GM19238 (cell line): ENCODE measurements around the gene ORC3.
"Not testable (repeated sequence)": the region's sequence is repeated elsewhere in the genome, so short reads cannot be mapped to it uniquely, and the experiment has no call there.

Experiments
- DNase-seq: peaks from one replicate; pipeline ENCODE4 v3.0.0; 2011; ENCODE audit warnings: low spot score; ENCODE audit not compliant: insufficient read length

The ORC3 gene

GRCh38 chr6:87696817-87697216 lies 106.9 kb downstream of the ORC3 start:
- not testable (repeated sequence) for DNase-seq

DNA sequence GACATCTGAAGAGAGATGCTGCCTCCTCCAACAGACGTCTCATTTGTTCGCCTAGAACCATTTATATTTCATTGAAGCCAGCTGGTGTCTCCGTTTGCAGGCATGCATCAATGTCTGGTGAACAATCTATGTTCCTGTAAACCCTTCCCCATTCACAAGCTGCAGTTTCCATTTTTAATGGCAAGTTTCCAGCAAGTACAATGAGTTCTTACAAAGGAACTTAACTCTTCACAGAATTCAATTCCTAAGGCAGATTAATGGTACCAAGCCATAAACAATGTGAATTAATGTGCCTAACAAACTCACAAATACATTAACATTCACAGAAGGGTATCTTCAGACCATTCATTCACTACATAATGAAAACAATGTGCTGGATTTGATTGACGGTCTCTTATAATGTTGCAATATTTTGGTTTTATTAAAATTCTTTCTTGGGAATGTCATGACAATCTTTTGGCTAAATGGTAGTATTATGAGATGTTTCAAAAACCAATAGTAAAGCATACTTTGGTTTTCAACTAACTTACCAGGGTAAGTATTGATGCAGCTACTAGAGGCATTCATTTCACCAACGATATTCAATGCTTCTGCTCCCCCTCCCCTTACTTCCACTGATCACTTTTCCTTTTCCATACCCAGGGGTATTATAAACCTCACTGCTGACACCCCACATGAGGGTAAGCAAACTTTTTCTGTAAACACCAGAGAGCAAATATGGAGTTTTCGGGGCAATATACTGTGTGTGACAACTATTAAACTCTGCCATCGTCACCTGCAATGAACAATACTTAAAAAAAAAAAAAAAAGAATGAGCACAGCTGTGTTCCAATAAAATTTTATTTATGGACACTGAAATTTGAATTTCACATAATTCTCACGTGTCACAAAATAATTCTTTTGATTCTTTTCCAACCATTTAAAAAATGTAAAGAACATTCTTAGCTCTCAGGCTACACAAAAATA lies 107.9 kb downstream of the ORC3 start:
- no peak for DNase-seq

GRCh38 chr6:87698547-87699006 lies 108.6 kb downstream of the ORC3 start:
- no peak for DNase-seq

- DNase-seq: no peak
These were observed 109.6 kb downstream of the ORC3 start for GRCh38 chr6:87699576-87699975.

DNA sequence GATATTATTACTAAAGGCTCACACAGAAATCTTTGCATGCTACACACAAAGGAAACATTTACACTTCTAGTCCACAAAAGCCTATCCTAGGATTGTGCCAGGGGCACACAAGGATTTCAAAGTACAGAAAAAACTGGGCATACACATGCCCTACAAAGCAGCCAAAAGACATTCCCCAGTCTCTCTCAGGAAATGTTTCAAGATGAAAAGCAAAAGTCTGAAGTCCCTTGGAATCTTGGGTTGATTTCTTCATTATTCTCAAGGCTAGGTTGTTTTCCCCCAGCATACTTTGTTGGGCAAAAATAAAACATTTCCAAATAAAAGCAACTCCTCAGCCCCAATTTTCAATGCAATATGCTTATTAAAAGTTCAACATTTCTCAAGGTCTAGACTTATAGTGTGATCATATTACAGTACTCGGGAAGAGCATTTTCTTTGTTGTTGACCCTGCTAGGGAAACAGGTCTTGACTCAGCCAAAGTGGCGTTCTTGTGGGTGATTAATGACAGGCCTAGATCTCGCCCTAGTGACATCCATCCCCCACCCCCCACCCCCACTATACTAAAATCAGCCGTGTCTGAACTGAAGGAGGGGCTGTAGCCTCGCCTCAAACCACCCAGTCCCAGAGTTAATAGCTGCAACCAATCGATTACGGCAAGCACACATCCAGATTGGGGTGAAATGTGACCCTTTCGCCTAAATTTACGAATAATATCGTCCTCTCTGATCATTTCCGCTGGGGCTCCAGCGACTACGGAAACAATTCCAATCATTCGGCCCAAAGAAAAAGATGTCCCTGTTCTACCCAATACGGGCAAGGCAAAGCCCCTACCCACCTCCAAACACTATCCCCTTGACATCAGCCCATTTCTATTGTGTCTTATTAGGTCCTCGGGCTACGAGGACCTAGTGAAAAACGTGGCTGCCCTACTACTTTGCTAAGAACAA lies 110.7 kb downstream of the ORC3 start:
- DNase-seq: peak; percentile 38

GRCh38 chr6:87701344-87701675 lies 111.4 kb downstream of the ORC3 start:
- no peak for DNase-seq

DNA sequence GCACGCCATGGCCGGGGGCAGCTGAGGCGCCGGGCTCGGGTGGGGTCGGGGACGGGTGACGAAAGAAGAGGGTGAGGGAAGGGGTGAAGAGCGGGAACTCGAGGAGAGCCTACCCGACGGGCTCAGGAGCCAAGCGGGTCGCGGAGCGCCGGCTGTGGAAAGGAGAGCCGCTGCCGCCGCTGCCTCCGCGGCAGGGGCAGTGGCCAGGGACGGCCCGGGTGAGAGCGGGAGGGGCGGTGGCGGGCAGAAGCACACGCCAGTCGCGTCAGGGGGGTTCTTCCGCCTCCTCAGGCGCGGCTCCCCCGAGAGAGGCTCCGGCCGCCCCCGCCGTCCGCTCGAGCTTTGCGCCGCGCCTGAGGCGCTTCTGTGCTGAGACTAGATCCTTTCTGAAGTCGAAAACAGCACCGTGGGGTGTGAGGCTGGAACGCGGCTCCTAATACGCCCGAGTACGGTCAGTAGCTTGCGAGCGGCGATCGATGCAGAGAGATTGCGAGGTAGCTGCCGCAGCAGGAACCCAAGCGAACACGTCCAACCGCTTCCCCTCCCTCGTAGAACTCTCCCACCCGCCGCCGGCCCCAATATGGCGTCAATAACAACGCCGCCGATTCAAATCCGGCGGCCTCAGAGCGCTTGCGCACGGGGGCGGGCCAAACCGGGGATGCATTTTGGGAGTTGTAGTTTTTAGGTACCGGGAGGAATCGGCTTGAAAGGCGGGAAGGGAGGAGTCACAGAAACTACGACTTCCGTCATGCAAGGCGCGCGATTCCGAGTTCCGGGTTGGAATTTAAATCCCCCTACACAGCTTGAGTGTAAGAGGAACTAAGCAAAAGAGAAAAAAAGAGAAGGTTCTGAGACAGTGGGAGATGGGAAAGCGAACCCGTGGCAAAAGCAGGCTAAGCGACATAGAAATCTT lies 112.0 kb downstream of the ORC3 start, which contains the start of gene AKIRIN2:
AKIRIN2 (minus strand) TSS at position 558 of the 913 bp plus-strand sequence; CDS start at position 9, 549 bp downstream.
- DNase-seq: peak; percentile 54

DNA sequence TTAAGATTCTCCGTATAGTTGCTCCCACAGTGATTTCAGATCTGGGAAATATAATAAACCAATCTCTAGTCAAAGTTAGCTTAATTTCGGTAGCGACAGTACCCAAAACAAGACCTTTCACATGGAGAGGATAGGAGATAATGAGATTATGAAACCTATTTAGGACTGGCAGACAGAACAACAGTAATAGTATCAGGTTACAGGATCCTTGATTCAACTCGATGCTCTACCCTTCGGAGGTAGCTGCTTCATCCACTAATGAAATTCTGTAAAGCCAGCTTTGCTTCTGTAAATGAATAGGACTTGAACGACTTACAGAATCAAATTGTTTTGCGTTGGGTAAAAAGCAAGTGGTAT lies 112.6 kb downstream of the ORC3 start:
- DNase-seq: no peak

GRCh38 chr6:87703039-87703438 lies 113.1 kb downstream of the ORC3 start:
- DNase-seq: not testable (repeated sequence)

- DNase-seq: no peak
These were observed 115.2 kb downstream of the ORC3 start for GRCh38 chr6:87705070-87705691.

DNA sequence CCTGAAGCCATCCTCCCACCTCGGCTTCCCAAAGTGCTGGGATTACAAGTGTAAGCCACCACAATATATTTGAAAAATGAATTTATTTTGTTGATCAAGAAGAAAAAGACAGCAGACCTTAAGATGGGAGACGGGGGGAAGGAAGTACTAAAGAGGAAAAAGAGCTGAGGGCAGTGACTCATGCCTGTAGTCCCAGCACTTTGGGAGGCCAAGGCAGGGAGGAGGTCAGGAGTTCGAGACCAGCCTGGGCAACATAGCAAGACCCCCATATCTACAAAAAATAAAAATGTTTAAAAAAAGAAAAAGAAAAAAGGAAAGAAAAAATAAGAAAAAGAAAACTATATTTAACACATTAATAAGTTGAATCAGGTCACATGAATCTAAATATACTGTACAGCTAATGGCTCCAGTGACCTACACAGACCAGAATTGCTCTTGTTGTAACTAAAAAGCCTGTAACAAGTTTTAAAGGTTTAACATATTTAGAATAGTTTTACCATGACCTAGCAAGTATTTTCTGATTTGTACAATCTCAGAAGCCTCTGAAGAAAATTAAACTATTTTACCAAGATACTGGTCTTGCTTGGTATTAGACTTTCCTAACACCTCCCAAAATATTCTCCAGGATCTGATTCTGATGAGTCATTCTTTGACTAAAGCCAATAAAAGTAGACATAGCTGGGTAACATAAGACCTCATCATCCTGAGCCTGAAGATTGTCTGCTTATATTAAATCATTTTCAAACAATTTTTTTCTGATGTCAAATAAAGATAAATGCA lies 116.4 kb downstream of the ORC3 start:
- DNase-seq: no peak

DNA sequence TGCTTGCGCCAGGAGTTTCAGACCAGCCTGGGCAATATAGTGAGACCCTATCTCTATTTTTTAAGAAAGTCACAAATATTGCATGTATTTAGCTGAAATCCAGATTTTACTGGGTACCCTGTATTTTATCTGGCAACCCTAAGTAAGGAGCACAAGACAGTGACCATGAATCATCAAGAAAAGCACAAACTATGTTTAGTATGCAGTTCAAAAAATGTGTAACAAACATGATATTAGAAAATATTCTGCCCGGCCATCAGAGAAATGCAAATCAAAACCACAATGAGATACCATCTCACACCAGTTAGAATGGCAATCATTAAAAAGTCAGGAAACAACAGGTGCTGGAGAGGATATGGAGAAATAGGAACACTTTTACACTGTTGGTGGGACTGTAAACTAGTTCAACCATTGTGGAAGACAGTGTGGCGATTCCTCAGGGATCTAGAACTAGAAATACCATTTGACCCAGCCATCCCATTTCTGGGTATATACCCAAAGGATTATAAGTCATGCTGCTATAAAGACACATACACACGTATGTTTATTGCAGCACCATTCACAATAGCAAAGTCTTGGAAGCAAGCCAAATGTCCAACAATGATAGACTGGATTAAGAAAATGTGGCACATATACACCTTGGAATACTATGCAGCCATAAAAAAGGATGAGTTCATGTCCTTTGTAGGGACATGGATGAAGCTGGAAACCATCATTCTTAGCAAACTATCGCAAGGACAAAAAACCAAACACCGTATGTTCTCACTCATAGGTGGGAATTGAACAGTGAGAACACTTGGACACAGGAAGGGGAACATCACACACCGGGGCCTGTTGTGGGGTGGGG lies 118.9 kb downstream of the ORC3 start:
- not testable (repeated sequence) for DNase-seq

GRCh38 chr6:87710090-87710489 lies 120.2 kb downstream of the ORC3 start:
- DNase-seq: no peak

DNA sequence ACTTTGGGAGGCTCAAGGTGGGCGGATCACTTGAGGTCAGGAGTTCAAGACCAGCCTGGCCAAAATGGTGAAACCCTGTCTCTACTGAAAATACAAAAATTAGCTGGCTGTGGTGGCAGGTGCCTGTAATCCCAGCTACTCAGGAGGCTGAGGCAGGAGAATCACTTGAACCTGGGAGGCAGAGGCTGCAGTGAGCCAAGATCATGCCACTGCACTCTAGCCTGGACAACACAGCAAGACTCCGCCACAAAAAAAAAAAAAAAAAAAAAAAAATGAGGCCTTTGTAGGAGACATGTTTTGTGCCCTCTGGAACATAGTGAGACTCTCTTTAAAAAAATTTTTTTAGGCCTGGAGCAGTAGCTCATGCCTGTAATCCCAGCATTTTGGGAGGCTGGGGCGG lies 122.8 kb downstream of the ORC3 start:
- not testable (repeated sequence) for DNase-seq

DNA sequence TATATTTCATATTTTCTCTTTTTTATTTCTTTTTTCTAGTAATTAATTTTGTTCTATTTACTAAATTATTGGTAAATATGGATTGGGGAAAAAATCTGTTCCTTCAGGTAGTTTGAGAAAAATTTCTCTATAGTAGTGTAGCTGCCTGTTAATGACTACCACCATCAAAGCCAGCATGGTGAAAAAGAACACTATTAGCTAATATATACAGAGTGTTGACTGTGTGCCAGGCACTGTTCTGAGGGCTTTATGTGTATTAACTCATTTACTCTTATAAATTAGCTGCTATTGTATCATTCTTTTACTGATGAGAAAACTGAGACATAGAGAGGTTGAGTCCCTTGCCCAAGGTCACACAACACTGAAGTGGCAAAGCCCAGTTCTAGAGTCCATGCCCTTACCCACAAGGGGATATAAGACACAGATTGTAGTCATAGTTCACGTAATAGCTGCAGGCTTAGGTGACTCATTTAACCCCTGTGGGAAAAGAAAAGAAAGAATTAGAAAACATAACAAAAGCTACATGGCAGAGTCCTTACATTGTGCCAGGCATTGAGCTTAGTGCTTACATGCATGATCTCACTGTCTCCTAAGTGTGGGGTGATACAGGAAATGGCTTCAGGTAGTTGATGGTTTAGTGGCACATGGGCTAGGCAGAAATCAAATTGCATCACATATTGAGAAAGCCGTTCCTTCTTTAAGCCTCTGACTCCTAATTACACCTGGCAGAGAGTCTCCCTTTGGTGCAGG lies 124.3 kb downstream of the ORC3 start:
- no peak for DNase-seq
